ENCODE data around the gene NUTM2B. TPM values are rescaled to one million over a fixed set of nuclear protein-coding genes. Genes with fewer than 3 reads are reported as not detected.
"Not testable (repeated sequence)": the region's sequence is repeated elsewhere in the genome, so short reads cannot be mapped to it uniquely, and the experiment has no call there.

NUTM2B gene
- total and polyA plus RNA-seq, 2 of the 13 experiments (the other 11 are each of a cell fraction or from before 2014, with no cell fraction given) = 0.16 to 0.27 TPM

GRCh38 chr10:79726620-79727019 is 23.6 kb downstream of the NUTM2B start:
- FAIRE-seq; BruUV-seq (replicated peaks): not testable (repeated sequence)
- WGBS (ENCODE audit: low lambda C conversion rate) = 38% methylated on average over 1 of the region's 1 CpG

GRCh38 chr10:79744844-79745243 is 41.8 kb downstream of the NUTM2B start:
- H3K79me2 ChIP-seq (ENCODE audit: insufficient read depth, low read length); H3K4me1 ChIP-seq (ENCODE audit: insufficient read depth, low read length); BruUV-seq (replicated peaks); intact Hi-C loops (cut with micrococcal nuclease; ENCODE audit: unreplicated experiment); H3K4me2 ChIP-seq (ENCODE audit: low read depth, low read length); DNase-seq (ENCODE audit: low spot score); H3K27me3 ChIP-seq (ENCODE audit: control insufficient read depth in 1 of 2, insufficient read depth in 2 of 2, low read length in 2 of 2); CTCF ChIA-PET (ENCODE audit: low intra/inter-chr PET ratio, low total read pairs); POLR2A ChIA-PET; in situ Hi-C loops (cut with HindIII; ENCODE audit: extremely low pct_ligation_motif_present, low pct_unique_long_range_greater_than_20kb); H3K27ac ChIP-seq (ENCODE audit: extremely low read length, insufficient read depth, low read length); ATAC-seq; H3K4me3 ChIP-seq (replicated peaks in 1 of 3; ENCODE audit: insufficient read depth in 1 of 3, low read depth in 2 of 3, low read length in 3 of 3); H3K9ac ChIP-seq (ENCODE audit: insufficient read depth, low read depth, low read length); H3K9me3 ChIP-seq (ENCODE audit: low read length); H2AFZ ChIP-seq (ENCODE audit: low read length); H4K20me1 ChIP-seq (ENCODE audit: insufficient read depth, low read length); FAIRE-seq; H3K36me3 ChIP-seq (replicated peaks in 1 of 2; ENCODE audit: control insufficient read depth in 1 of 2, insufficient read depth in 2 of 2, low read length in 2 of 2): not testable (repeated sequence)
- 96% methylated on average over 5 of the region's 7 CpGs for WGBS (ENCODE audit: low lambda C conversion rate)

More at GRCh38 chr10:79726620-79727019, 23.6 kb downstream of the NUTM2B start:
- in situ Hi-C loops (cut with HindIII; ENCODE audit: extremely low pct_ligation_motif_present, low pct_unique_long_range_greater_than_20kb); ATAC-seq; H3K4me2 ChIP-seq (ENCODE audit: low read depth, low read length); H3K79me2 ChIP-seq (ENCODE audit: insufficient read depth, low read length); H3K36me3 ChIP-seq (replicated peaks in 1 of 2; ENCODE audit: control insufficient read depth in 1 of 2, insufficient read depth in 2 of 2, low read length in 2 of 2); H3K9me3 ChIP-seq (ENCODE audit: low read length); H3K9ac ChIP-seq (ENCODE audit: insufficient read depth, low read depth, low read length); POLR2A ChIA-PET; H3K4me3 ChIP-seq (replicated peaks in 1 of 3; ENCODE audit: insufficient read depth in 1 of 3, low read depth in 2 of 3, low read length in 3 of 3); H3K27ac ChIP-seq (ENCODE audit: extremely low read length, insufficient read depth, low read length); H2AFZ ChIP-seq (ENCODE audit: low read length); H4K20me1 ChIP-seq (ENCODE audit: insufficient read depth, low read length); H3K27me3 ChIP-seq (ENCODE audit: control insufficient read depth in 1 of 2, insufficient read depth in 2 of 2, low read length in 2 of 2); H3K4me1 ChIP-seq (ENCODE audit: insufficient read depth, low read length); intact Hi-C loops (cut with micrococcal nuclease; ENCODE audit: unreplicated experiment); CTCF ChIA-PET (ENCODE audit: low intra/inter-chr PET ratio, low total read pairs); TF ChIP-seq SOX13 (IDR thresholded peaks at IDR 0.05): not testable (repeated sequence)
- 0 out of 4 replicates have a peak, but pooled peaks of 1 of the 2 experiments have one; percentile 11 for TF ChIP-seq SOX13 (CRISPR knock-in tag; conservative IDR thresholded peaks at IDR 0.05 in 1 of 2, IDR thresholded peaks at IDR 0.05 in 1 of 2)
- peak; percentile 6 for DNase-seq (ENCODE audit: low spot score)

- H3K36me3 ChIP-seq (replicated peaks in 1 of 2; ENCODE audit: control insufficient read depth in 1 of 2, insufficient read depth in 2 of 2, low read length in 2 of 2); H3K9ac ChIP-seq (ENCODE audit: insufficient read depth, low read depth, low read length); H3K4me2 ChIP-seq (ENCODE audit: low read depth, low read length); H3K9me3 ChIP-seq (ENCODE audit: low read length); POLR2A ChIA-PET; H3K27me3 ChIP-seq (ENCODE audit: control insufficient read depth in 1 of 2, insufficient read depth in 2 of 2, low read length in 2 of 2); H3K4me1 ChIP-seq (ENCODE audit: insufficient read depth, low read length); H3K4me3 ChIP-seq (replicated peaks in 1 of 3; ENCODE audit: insufficient read depth in 1 of 3, low read depth in 2 of 3, low read length in 3 of 3); H3K79me2 ChIP-seq (ENCODE audit: insufficient read depth, low read length); intact Hi-C loops (cut with micrococcal nuclease; ENCODE audit: unreplicated experiment); H4K20me1 ChIP-seq (ENCODE audit: insufficient read depth, low read length); FAIRE-seq; BruUV-seq (replicated peaks); H3K27ac ChIP-seq (ENCODE audit: extremely low read length, insufficient read depth, low read length); DNase-seq (ENCODE audit: low spot score); in situ Hi-C loops (cut with HindIII; ENCODE audit: extremely low pct_ligation_motif_present, low pct_unique_long_range_greater_than_20kb); ATAC-seq; CTCF ChIA-PET (ENCODE audit: low intra/inter-chr PET ratio, low total read pairs); H2AFZ ChIP-seq (ENCODE audit: low read length): not testable (repeated sequence)
- WGBS (ENCODE audit: low lambda C conversion rate) = 100% methylated on average over 2 of the region's 2 CpGs
Observed at GRCh38 chr10:79748510-79748909, 45.5 kb downstream of the NUTM2B start.

GRCh38 chr10:79753601-79754000 is 50.6 kb downstream of the NUTM2B start:
- H3K27ac ChIP-seq (ENCODE audit: extremely low read length, insufficient read depth, low read length); H3K4me2 ChIP-seq (ENCODE audit: low read depth, low read length); H2AFZ ChIP-seq (ENCODE audit: low read length); FAIRE-seq; H3K36me3 ChIP-seq (replicated peaks in 1 of 2; ENCODE audit: control insufficient read depth in 1 of 2, insufficient read depth in 2 of 2, low read length in 2 of 2); in situ Hi-C loops (cut with HindIII; ENCODE audit: extremely low pct_ligation_motif_present, low pct_unique_long_range_greater_than_20kb); CTCF ChIA-PET (ENCODE audit: low intra/inter-chr PET ratio, low total read pairs); BruUV-seq (replicated peaks); H3K27me3 ChIP-seq (ENCODE audit: control insufficient read depth in 1 of 2, insufficient read depth in 2 of 2, low read length in 2 of 2); DNase-seq (ENCODE audit: low spot score); H3K4me1 ChIP-seq (ENCODE audit: insufficient read depth, low read length); H3K9me3 ChIP-seq (ENCODE audit: low read length); H3K79me2 ChIP-seq (ENCODE audit: insufficient read depth, low read length); intact Hi-C loops (cut with micrococcal nuclease; ENCODE audit: unreplicated experiment); H3K9ac ChIP-seq (ENCODE audit: insufficient read depth, low read depth, low read length); H4K20me1 ChIP-seq (ENCODE audit: insufficient read depth, low read length); POLR2A ChIA-PET; ATAC-seq; H3K4me3 ChIP-seq (replicated peaks in 1 of 3; ENCODE audit: insufficient read depth in 1 of 3, low read depth in 2 of 3, low read length in 3 of 3): not testable (repeated sequence)

Data from HepG2 (cell line).